ENCODE measurements around the gene FIP1L1. TPM values are rescaled to one million over a fixed set of nuclear protein-coding genes. Genes with fewer than 3 reads are reported as not detected.

Gene FIP1L1
- polyA plus RNA-seq, 2 of the 4 experiments (the other 2 are of a cell fraction), result 27.9 to 40.5 TPM

DNA sequence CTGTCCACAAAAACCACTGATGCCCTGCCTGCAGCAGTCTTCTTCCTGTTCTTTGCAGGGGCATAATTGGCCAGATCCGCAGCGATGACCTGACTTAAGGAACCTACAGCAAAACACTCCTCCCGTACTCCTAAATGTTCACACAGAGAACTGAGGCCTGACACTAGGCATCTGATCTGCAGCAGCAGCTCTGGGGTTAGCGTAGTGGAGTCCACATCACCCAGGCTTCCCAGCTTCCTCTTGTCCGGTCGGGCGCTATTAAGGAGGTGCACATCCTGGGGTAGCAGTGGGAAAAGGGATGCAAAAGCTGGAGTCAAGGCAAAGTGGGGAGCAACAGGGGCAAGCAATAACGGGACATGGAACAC lies 12.3 kb upstream of the FIP1L1 start:
- CTCF ChIA-PET, result interaction anchor here (1.2 kb wide), 1 partner anchor 869 kb away, joined by 3 read pairs; no protein-coding TSS in a partner anchor
- POLR2A ChIA-PET, result interaction anchor here (1.2 to 1.8 kb wide), 2 partner anchors 12 to 653 kb away, joined by 3 to 7 read pairs; partner anchors contain the start of gene FIP1L1
- 10% methylated on average over 8 of the region's 8 CpGs for WGBS (ENCODE audit: missing lambda C conversion rate)
- ATAC-seq, result peak; percentile 37 to 62; a peak in 4 of 6 replicates
- TF ChIP-seq FOXS1 (CRISPR knock-in tag; IDR thresholded peaks at IDR 0.05) (no peak), HOXA7 (CRISPR knock-in tag; IDR thresholded peaks at IDR 0.05) (no peak), SREBF2 (IDR thresholded peaks at IDR 0.05) (no peak), CEBPB (IDR thresholded peaks at IDR 0.05) (no peak), RNF2 (IDR thresholded peaks at IDR 0.05; ENCODE audit: borderline replicate concordance, low read depth) (no peak), JUNB (IDR thresholded peaks at IDR 0.05) (no peak), GATA3 (IDR thresholded peaks at IDR 0.05; ENCODE audit: borderline replicate concordance) (no peak), RCOR1 (IDR thresholded peaks at IDR 0.05; ENCODE audit: low read depth, low read length) (no peak), FOSL2 (IDR thresholded peaks at IDR 0.05) (no peak), FOSL2 (CRISPR knock-in tag; IDR thresholded peaks at IDR 0.05) (no peak), ZC3H11A (IDR thresholded peaks at IDR 0.05) (no peak), CBX8 (IDR thresholded peaks at IDR 0.05) (no peak), RARB (CRISPR knock-in tag; IDR thresholded peaks at IDR 0.05) (no peak), BHLHE40 (IDR thresholded peaks at IDR 0.05; ENCODE audit: low read depth, low read length) (no peak), CHD4 (IDR thresholded peaks at IDR 0.05; ENCODE audit: borderline replicate concordance) (no peak), E2F6 (IDR thresholded peaks at IDR 0.05; ENCODE audit: borderline replicate concordance, low read depth) (no peak), RAD21 (conservative IDR thresholded peaks at IDR 0.05 in 1 of 2, IDR thresholded peaks at IDR 0.05 in 1 of 2) (no peak)
- TF ChIP-seq, protein P1, sequence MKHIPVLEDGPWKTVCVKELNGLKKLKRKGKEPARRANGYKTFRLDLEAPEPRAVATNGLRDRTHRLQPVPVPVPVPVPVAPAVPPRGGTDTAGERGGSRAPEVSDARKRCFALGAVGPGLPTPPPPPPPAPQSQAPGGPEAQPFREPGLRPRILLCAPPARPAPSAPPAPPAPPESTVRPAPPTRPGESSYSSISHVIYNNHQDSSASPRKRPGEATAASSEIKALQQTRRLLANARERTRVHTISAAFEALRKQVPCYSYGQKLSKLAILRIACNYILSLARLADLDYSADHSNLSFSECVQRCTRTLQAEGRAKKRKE (CRISPR knock-in tag; IDR thresholded peaks at IDR 0.05; ENCODE audit: low read depth), result no peak
- TF ChIP-seq, protein P2, sequence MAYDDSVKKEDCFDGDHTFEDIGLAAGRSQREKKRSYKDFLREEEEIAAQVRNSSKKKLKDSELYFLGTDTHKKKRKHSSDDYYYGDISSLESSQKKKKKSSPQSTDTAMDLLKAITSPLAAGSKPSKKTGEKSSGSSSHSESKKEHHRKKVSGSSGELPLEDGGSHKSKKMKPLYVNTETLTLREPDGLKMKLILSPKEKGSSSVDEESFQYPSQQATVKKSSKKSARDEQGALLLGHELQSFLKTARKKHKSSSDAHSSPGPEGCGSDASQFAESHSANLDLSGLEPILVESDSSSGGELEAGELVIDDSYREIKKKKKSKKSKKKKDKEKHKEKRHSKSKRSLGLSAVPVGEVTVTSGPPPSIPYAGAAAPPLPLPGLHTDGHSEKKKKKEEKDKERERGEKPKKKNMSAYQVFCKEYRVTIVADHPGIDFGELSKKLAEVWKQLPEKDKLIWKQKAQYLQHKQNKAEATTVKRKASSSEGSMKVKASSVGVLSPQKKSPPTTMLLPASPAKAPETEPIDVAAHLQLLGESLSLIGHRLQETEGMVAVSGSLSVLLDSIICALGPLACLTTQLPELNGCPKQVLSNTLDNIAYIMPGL (CRISPR knock-in tag; IDR thresholded peaks at IDR 0.05; ENCODE audit: borderline replicate concordance), result no peak
- no peak for DNase-seq (ENCODE audit: low read depth in 1 of 2, low spot score in 1 of 2)
- peak overlapping the region; percentile 77 to 84; a peak in 5 of 6 replicates for H3K27ac ChIP-seq
- peak overlapping the region; percentile 91 for H3K4me2 ChIP-seq
- H3K9me3 ChIP-seq, result no peaks in the 10 kb centered on the region
- H3K4me1 ChIP-seq, result peaks cover 2% of the 10 kb centered on the region; the same call in 2 of the 3 replicates
- FAIRE-seq, result no peak
- H3K4me3 ChIP-seq, result peak overlapping the region; percentile 94

- Histone ChIP-seq H3K9me3 (no peaks in the 10 kb centered on the region), H3K27ac (peak within 1 kb of the TSS; percentile 77 to 84), H3K4me1 (peaks cover 2% of the 10 kb centered on the region; the same call in 2 of the 3 replicates), H3K4me3 (peak within 1 kb of the TSS; percentile 94), H3K4me2 (peak within 1 kb of the TSS; percentile 91)
- WGBS (ENCODE audit: missing lambda C conversion rate), result 1% methylated on average over 32 of the region's 51 CpGs
- TF ChIP-seq, protein P3, sequence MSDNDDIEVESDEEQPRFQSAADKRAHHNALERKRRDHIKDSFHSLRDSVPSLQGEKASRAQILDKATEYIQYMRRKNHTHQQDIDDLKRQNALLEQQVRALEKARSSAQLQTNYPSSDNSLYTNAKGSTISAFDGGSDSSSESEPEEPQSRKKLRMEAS (IDR thresholded peaks at IDR 0.05), result peak; percentile 99
- TF ChIP-seq SREBF2 (IDR thresholded peaks at IDR 0.05), result no peak
- TF ChIP-seq KDM5A (IDR thresholded peaks at IDR 0.05), result peak; percentile 72; the same call in 1 of the 2 replicates
- TF ChIP-seq FOSB (CRISPR knock-in tag; IDR thresholded peaks at IDR 0.05), result no peak
- TF ChIP-seq, protein P4, sequence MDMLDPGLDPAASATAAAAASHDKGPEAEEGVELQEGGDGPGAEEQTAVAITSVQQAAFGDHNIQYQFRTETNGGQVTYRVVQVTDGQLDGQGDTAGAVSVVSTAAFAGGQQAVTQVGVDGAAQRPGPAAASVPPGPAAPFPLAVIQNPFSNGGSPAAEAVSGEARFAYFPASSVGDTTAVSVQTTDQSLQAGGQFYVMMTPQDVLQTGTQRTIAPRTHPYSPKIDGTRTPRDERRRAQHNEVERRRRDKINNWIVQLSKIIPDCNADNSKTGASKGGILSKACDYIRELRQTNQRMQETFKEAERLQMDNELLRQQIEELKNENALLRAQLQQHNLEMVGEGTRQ (IDR thresholded peaks at IDR 0.05), result peak; percentile 64; the same call in 1 of the 2 replicates
- TF ChIP-seq E2F6 (IDR thresholded peaks at IDR 0.05; ENCODE audit: borderline replicate concordance, low read depth), result peak; percentile 53; the same call in 1 of the 2 replicates
- TF ChIP-seq MYC (IDR thresholded peaks at IDR 0.05; ENCODE audit: borderline replicate concordance, low read length), result peak; percentile 85; the same call in 1 of the 2 replicates
- peak; percentile 48 for TF ChIP-seq POLR2A (IDR thresholded peaks at IDR 0.05; ENCODE audit: low read length)
- DNase-seq (ENCODE audit: low read depth in 1 of 2, low spot score in 1 of 2), result peak; percentile 93 to 94
- FAIRE-seq, result no peak
- ChIA-PET CTCF (interaction anchor here (1.2 kb wide), 1 partner anchor 868 kb away, joined by 3 read pairs; no protein-coding TSS in a partner anchor), POLR2A (interaction anchor here (1.2 to 1.8 kb wide), 2 partner anchors 12 to 653 kb away, joined by 3 to 7 read pairs; partner anchors contain the start of gene FIP1L1)
- peak; percentile 100 for ATAC-seq
Observed at GRCh38 chr4:53365486-53366300, 11.7 kb upstream of the FIP1L1 start, which contains the start of gene SCFD2. TSS of gene SCFD2 (minus strand) at chr4:53366061.
